Stimulated activated CD4-positive, alpha-beta T cell treated with anti-CD3 and anti-CD28 coated beads, Interleukin-12 subunit alpha, Interleukin-12 subunit beta, amount 100 ng/mL, for 48 hours (primary cell): Measurements from ENCODE around the gene CTNNAL1.

Source experiments
- DNase-seq, 3 donors: peaks; one replicate each; pipeline ENCODE4 v3.0.0-alpha.2; 2020; ENCODE audit warnings: low read depth in 2 of 3, low spot score in 1 of 3

CTNNAL1 gene

GRCh38 chr9:109027176-109027575 lies 13.9 kb upstream of the CTNNAL1 start:
- no peak for DNase-seq

- DNase-seq = no peak
Measured at GRCh38 chr9:109026306-109026705, 13.0 kb upstream of the CTNNAL1 start.

DNA sequence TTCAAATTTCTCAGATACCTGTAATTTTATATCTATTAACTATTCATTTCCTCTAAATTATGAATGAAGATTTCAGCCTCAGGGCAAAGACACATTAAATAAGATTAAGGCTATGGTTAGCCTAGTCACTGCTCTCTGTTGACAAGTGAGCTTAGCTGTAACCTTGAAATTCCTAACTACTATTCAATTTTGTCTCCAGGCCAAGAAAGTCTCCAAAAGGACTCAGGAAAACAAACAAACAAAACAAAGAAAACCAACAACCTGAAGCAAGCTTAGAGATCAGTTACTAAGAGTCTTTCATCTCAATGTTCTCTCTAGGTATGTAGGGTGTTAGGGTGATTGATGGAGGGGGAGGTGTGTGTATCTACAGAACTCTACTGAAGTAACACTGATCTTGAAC lies 9.6 kb upstream of the CTNNAL1 start:
- DNase-seq = no peak

- DNase-seq = no peak
Measured at GRCh38 chr9:109020581-109021511, 7.5 kb upstream of the CTNNAL1 start.

DNA sequence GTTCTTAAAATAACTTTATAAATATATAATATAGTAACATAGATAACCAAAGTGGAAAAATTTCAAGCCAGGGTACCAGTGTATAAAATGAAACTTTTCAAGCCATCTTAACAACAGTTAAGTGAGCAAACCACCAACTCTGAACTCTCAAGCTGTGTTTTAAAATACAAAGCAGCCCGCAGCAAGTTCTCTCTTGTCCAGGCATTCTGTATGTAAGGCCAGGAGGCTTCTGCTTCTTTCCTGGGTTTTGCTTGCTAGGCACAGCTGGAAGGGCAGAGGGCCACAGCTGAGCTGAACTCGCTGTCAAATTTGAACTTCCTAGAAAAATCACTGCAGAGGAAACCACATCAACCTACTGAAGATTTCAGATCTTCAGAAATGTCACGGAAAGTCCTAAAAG lies 6.8 kb upstream of the CTNNAL1 start:
- DNase-seq = no peak

- no peak for DNase-seq
Measured at GRCh38 chr9:109019420-109019819, 6.1 kb upstream of the CTNNAL1 start.

GRCh38 chr9:109017493-109017892 lies 4.2 kb upstream of the CTNNAL1 start:
- DNase-seq = no peak

- DNase-seq = no peak
Measured at GRCh38 chr9:109017061-109017460, 3.8 kb upstream of the CTNNAL1 start.

DNA sequence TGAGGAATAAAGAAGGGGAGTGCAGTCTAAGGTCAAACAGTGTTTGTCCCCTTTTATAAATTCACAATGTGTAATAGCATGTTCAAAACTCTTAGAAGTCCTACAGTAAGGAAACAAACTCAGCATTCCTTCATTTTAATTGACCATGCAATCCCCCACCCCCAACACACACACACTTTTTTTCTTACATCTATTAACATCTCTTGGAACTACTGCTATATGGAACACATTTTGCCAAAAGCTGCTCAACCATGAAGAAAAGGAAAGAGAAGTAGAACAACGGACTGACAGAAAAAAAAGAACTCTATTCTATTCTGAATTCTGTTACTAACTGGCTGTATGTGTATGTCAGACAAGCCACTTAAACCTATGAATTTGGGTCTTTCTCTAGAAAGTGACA lies 2.8 kb upstream of the CTNNAL1 start:
- DNase-seq = no peak

DNA sequence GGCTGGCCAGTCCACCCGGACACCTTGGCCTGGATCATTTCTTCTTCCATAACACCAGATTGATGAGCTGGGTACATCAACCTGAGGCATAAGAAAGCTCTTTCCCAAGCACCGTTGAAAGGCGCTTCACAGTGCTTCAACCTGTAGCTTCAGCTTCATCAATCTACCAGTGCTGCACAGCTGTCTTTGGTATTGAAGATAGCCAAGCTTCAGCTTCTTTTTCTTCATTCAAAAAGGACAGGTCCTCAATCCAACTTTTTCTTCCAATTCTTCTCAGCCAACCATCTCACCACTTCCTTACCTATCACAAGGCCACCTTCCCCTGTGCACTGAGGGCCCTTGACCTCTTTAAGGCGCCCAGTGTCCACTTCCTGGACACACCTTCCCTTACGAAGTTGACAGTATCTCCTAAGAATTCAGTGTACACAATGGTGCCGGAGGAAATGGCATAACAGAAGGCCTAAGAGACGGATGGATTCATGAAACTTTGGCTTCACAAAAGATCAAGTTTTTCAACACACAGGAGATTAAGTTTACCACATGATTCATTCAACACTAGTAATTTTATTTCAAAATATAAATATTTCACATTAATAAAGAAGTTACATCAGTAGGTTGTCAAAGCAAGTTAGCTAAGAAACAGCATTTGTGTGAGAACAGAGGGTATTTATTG lies 1.4 kb upstream of the CTNNAL1 start:
- no peak for DNase-seq

- no peak for DNase-seq
Measured at GRCh38 chr9:109013679-109014607, 644 bp upstream of the CTNNAL1 start.

DNA sequence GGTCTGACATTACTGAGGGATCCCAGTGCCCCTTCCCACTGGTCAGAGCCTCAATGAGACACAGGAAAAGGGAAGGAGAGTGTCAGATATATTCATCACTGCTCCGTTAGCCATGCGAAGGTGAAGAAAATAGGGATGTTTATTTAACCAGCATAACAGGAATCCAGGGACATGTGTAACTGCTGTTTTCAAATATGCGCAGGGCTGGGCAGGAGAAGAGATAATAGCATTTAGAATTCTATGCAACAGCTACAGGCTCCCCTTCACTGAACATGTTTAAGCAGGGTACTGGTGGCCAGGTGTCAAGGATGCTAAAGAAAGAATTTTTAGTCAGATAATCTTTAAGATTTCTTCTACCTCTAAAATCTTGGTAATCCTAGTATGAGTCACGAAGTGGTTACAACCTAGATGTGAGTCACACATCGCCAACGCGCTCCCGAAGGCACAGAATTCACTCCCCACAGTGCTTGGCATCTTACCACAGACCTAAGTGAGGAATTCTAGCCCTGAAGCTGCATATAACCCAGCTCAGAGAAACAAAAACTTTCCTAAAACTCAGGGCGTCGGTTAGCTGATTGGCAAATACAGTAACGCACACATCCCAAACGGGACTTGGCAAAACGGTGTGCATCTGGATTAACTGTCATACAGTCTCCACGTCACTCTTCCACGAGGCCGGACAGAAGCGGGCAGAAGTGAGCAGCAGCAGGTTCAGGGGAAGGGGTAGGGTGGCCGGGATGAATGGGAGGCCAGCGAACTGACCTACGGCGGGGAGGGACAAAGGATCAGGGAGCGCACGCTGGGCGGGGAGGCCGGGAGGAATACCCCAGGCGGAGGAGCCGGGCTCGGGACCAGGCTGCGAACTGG lies 1.1 kb downstream of the CTNNAL1 start:
- DNase-seq = peak; percentile 30 to 44 (median 38)

GRCh38 chr9:109011231-109011671 lies 2.0 kb downstream of the CTNNAL1 start:
- no peak for DNase-seq

- peak; percentile 47 to 67 (median 47) for DNase-seq
Measured at GRCh38 chr9:109010746-109011145, 2.6 kb downstream of the CTNNAL1 start.

GRCh38 chr9:109005678-109006077 lies 7.6 kb downstream of the CTNNAL1 start:
- DNase-seq = no peak

- no peak for DNase-seq
Measured at GRCh38 chr9:109003116-109003515, 10.2 kb downstream of the CTNNAL1 start.

DNA sequence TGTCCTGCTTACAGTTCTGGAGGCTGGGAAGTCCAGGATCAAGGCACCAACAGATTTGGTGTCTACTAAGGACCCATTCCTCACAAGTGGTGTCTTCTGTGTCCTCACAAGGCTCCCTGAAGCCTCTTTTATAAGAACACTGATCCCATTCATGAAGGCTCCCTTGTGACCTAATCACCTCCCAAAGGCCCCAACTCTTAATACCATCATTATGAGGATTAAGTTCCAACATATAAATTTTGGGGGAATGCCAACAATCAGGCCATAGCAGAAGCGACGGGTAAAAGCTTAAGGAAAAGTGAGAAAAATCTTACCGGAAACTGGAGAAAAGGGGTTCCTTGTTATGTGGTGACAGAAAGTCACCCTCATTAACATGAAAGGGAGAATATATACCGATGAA lies 11.2 kb downstream of the CTNNAL1 start:
- DNase-seq = no peak

GRCh38 chr9:109001275-109001676 lies 12.0 kb downstream of the CTNNAL1 start:
- no peak for DNase-seq

- no peak for DNase-seq
Measured at GRCh38 chr9:108997112-108997511, 16.2 kb downstream of the CTNNAL1 start.

- DNase-seq = no peak
Measured at GRCh38 chr9:108996643-108997042, 16.7 kb downstream of the CTNNAL1 start.
